Stimulated activated CD8-positive, alpha-beta memory T cell treated with anti-CD3 and anti-CD28 coated beads, Interleukin-7, amount 100 ng/mL, for 1 hour (primary cell): ENCODE measurements around the gene APC2.

Experiments
- DNase-seq, 2 donors: peaks; one replicate each; pipeline ENCODE4 v3.0.0-alpha.2; 2020; ENCODE audit warnings: low read depth in 2 of 2

The APC2 gene

DNA sequence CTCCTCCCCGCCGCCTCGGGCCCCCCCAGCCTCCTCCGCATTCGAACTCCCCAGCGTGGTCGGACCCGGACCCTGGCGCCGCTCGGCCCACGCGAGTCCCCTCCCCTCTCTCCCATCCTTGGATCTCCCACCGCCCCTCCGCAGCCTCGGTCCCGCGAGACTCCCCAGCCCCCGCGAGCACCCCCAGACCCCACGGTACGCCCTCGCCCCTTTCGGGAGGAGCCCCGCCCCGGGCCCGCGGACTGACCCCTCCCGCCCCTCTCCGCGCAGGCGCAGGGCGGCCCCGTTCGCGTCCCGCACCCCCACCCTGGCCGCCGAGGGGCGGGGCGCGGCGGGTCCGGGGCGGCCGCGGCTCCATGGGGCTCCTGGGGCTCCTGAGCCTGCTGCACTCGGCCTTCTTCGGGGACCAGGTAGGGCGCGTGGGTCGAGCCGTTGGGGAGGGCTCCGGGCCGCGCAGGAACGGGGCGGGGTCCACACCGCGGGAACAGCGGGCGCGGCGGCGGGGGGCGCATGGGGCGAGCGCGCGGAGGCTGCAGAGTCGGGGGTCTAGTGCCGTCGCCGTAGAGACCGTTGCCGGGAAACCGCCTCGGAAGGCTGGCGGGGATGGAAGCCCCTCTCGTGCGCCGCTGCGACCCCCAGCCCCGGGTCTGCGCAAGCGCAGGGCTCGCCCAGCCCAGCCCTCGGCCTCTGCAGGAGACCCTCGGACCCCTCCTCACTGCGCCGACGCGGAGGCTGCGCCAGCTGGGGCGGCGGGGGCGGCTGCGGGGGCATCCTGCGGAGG, 3.8 kb upstream of the APC2 start:
- DNase-seq, result no peak

- DNase-seq, result no peak
These were observed 3.0 kb upstream of the APC2 start for GRCh38 chr19:1446713-1447481.

DNA sequence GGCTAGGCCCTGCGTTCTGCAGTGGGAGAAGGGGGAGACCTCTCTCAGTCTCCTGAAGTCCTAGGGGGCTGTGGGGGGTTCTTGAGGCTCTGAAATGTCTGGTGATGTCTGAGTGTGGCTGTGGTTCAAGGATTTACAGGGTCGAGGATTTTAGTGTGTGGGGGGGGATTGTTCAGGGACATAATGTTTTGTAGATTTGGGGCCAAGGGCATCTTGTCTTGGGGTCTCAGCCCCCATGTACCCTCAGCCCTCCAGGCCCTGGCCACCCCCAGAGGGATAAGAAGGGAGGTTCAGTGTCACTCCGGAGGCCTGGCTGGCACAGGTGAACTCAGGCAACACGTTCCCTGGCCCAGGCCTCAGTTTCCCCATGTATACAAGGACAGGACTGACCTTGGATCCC, 2.4 kb upstream of the APC2 start:
- no peak for DNase-seq

DNA sequence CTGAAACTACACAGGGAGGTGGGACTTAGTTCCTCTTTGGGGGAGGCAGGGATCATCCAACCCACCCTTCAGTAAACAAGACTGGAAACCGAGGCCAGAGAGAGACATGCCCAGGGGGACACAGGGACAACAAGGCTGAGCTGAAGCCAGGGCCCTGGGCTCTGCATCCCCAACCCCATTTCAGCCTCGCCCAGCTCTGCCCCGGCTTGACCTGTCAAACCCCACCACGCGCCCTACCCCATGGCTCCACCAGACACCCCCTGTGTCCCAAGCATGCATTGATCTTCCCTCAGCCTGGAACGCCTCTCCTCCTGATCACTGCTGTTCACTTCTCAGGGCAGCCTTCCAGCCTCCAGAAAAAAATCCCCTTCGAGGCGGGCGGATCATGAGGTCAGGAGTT, 2.0 kb upstream of the APC2 start:
- no peak for DNase-seq

DNA sequence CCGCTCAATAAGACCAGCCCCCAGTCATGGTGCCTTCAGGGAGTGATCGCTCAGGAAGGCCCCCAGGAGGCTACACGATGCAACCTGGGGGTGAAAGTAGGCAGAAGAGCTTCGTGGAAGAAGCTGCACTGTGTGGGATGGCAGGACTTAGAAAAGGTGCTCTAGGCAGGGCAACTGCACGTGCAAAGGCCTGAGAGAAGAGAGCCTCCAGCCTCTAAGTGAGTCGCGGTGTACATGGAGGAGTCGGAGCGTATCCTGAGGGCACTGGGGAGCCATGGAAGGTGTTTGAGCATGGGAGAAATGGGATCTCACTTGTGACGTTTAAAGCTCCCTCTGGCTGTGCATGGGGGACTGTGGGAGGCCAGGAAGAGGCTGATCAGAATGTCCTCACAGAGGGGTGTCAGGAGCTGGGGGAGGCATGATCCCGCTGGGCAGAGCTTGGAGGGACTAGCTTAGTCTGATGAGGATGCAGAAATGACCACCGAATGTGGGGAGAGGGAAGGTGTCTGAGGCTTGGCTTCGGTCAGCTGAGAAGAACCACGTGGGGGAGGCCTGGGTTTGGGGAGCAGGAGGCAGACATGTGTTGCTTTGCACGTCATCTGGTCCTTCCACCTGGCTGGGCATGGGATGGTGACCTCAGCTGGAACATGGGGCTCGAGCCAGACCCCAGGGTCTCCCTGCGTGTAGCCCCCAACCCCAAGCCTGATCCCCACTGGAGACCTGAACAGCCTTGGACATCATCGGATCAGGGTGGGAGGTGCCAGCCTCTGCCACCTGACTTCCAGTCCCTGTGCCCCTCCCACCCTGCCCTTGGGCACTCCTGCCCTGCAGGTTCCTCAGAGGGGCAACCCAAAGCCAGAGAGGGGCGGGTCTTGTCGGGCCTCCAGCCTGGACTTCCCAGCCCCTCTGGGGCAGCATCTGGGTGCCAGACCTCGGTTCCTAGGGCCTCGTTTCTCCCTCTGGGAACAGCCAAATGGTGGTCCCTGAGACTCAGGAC, 1.1 kb downstream of the APC2 start:
- no peak for DNase-seq

DNA sequence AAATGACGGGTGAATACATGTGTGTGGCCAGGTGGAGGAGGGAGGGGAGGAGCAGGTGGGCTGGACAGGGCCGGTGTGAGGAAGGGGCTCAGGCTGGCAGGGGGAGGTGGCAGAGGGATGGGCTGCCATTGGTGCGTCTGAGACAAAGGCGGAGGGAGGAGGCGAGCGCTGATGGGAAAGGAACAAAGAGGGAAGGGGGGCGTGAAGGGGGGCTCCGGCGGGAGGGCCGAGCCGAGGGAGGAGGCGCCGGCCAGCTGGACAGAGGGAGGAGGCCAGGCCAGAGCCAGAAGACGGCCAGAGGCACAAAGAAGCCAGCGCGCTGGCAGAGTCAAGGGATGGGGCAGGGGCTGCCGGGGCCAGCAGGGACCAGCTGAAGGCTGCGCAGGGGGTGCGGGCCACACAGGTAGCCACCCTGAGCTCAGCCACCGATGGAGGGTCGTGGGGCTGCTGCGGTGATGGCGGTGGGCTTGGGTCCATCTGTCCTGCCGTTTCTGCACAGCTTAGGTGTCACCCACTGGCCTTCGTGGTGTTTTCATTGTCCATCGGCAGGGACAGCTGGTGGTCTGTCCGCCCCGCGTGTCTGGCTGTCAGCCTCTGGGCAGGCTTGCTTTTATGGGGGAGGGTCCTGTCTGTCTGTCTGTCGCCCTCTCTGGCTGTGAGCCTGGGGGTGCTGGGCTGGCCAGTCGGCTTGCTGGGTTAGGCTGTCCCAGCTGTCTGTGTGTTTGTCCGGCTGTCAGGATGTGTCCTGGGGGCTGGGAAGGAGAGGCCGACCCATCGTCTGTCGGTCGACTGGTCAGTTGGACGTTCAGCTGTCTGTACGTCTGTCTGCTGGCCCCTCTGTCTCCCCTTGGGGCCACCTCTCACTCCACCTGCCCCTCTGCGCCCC, 2.2 kb downstream of the APC2 start:
- no peak for DNase-seq

DNA sequence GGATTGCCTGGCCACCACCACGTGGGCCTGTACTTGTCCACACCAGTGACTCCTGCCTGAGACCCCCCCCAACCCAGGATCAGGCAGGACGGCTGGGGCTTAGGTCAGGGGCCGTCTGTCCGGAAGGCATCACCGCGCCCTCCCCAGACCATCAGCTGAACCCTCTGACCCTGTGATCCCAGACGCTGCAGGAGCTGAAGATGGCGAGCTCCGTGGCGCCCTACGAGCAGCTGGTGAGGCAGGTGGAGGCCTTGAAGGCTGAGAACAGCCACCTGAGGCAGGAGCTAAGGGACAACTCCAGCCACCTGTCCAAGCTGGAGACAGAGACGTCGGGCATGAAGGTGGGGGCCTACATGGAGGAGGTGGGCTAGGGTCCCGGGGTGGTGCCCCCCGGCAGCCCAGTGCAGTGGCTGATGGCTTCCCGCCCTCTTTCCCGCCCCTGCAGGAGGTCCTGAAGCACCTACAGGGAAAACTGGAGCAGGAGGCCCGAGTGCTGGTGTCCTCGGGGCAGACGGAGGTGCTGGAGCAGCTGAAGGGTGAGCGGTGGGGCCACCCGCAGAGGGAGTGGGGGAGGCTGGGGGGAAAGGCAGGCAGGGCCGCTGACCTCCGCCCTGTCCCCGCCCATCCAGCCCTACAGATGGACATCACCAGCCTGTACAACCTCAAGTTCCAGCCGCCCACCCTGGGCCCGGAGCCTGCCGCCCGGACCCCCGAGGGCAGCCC, 3.0 kb downstream of the APC2 start:
- no peak for DNase-seq

GRCh38 chr19:1453525-1454364, 3.8 kb downstream of the APC2 start:
- DNase-seq, result no peak

- DNase-seq, result no peak
These were observed 5.0 kb downstream of the APC2 start for GRCh38 chr19:1455002-1455335.

GRCh38 chr19:1455336-1456120, 5.6 kb downstream of the APC2 start:
- no peak for DNase-seq

DNA sequence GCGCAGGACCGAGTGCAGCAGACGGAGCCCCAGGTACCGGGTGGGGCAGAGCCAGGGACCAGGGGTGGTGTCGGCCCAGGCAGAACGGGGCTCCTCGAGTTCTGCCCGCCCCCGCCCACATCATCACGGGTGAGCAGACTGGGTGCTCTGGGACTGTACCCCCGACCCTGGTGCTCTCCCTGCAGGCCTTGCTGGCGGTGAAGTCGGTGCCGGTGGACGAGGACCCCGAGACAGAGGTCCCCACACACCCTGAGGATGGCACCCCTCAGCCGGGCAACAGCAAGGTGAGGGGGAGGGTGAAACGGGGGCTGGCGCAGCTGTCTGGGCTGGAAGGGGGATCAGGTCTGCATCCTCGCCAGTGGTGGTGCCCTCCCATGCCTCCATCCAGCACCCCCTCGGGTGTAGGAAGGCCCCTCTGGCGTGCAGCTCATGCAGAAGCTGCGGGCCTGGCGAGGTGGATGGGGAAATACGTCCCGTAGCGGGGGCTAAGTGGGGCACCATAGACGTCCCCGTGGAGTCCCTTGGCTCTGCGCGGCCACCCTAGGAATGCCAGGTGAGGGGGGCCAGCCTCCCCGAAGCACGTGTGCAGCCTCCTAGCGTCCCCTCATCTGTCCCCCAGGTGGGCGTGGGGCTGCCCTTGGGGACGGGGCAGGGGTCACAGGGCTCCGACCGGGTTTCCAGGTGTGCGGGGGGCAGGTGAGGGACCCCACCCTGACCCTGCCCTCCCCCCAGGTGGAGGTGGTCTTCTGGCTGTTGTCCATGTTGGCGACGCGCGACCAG, 6.4 kb downstream of the APC2 start:
- no peak for DNase-seq

- no peak for DNase-seq
These were observed 7.3 kb downstream of the APC2 start for GRCh38 chr19:1457031-1457739.

- no peak for DNase-seq
These were observed 8.0 kb downstream of the APC2 start for GRCh38 chr19:1457892-1458291.

GRCh38 chr19:1459479-1459878, 9.6 kb downstream of the APC2 start:
- no peak for DNase-seq

DNA sequence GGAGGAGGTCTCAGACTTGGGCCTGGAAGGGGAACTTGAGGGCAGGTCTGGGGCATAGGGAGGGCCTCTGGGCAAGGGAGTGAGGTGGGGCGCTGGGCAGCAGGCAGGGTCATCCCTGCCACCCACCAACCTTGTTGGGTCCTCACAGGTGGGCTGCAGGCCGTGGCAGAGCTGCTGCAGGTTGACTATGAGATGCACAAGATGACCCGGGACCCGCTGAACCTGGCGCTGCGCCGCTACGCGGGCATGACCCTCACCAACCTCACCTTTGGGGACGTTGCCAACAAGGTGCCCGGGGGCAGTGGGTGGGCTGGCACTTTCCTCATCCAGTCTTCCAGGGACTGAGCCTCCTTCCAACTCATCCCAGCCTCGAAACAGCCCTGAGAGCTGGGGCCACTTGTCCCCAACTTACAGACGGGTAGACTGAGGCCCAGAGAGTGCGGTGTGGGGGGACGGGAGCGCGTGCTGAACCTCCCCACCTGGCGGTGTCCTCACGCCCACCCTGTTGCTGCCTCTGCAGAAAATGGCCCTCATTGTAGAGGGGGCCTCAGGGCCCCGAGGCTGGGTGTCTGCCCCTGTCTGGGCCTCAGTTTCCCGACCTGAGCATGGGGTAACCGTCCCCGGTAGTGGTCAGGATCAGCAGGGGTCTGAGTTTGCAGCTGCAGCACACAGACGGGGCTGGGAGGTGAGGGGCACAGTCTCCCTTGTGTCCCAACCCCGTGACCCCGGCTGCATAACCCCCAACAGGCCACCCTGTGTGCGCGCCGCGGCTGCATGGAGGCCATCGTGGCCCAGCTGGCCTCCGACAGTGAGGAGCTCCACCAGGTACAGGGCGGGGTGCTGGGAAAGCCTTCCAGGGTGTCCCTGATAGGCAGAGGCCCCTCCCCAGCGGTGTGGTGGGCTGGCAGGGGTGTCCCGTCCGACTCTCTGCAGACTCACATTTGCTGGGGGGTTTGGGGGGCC, 10.4 kb downstream of the APC2 start:
- DNase-seq, result no peak

DNA sequence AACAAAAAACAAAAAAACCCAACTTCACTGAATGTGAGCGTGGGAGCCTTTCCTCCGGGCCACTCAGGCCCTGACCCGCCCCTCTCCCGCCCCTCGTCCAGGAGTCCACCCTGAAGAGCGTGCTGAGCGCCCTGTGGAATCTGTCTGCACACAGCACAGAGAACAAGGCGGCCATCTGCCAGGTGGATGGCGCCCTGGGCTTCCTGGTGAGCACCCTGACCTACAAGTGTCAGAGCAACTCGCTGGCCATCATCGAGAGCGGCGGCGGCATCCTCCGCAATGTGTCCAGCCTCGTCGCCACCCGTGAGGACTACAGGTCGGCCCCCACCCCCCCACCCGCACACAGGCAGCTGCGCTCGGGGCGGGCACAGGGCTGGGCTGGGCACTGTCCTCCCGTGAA, 11.9 kb downstream of the APC2 start:
- no peak for DNase-seq
